Renal cortical epithelial cell (primary cell): ENCODE data around the gene C20orf144. TPM values are rescaled to one million over a fixed set of nuclear protein-coding genes. Genes with fewer than 3 reads are reported as not detected.

Experiments
- total RNA-seq: library from RNA; depleted of rRNA; stranded (reverse); fragments of >200 nt; gene quantifications from 2 replicates; pipeline ENCODE4 v1.2.3, GENCODE V29; 2014

The C20orf144 gene
- total RNA-seq, 1 donor from 2014 or later, result not detected

Other genes with a start within 250 kb of the C20orf144 start
- 11.0 and 17.0 TPM in 2 replicates for gene SNTA1, start 218.6 kb upstream of the C20orf144 start, total RNA-seq
- 4.7 and 13.6 TPM in 2 replicates for gene CBFA2T2, start 172.2 kb upstream of the C20orf144 start, total RNA-seq
- gene ACTL10, start 4.6 kb downstream of the C20orf144 start, total RNA-seq, result 2.8 and 4.2 TPM in 2 replicates
- gene NECAB3, start 12.1 kb downstream of the C20orf144 start, total RNA-seq, result 18.8 and 29.8 TPM in 2 replicates
- 0.89 and 4.3 TPM in 2 replicates for gene E2F1, start 24.1 kb downstream of the C20orf144 start, total RNA-seq
- gene PXMP4, start 58.0 kb downstream of the C20orf144 start, total RNA-seq, result 2.3 and 6.3 TPM in 2 replicates
- 0.52 and 2.1 TPM in 2 replicates for gene ZNF341, start 69.7 kb downstream of the C20orf144 start, total RNA-seq
- 46.4 and 93.4 TPM in 2 replicates for gene CHMP4B, start 149.0 kb downstream of the C20orf144 start, total RNA-seq